Lower leg skin (tissue), 4 donors: ENCODE data around the gene CAMTA2. TPM values are rescaled to one million over a fixed set of nuclear protein-coding genes. Genes with fewer than 3 reads are reported as not detected.

Experiments used
- DNase-seq, 2 donors: peaks; one replicate each; pipeline ENCODE4 v3.0.0-alpha.2; 2019; ENCODE audit warnings: low spot score in 2 of 2
- H3K4me3 ChIP-seq: fragments of 200-600 bp; sonication (generic); 2 replicates; pipeline ENCODE4 v1.5.1; 2017; ENCODE audit warnings: mild to moderate bottlenecking, low read depth; ENCODE audit not compliant: poor library complexity, severe bottlenecking
- POLR2A ChIP-seq, 2 donors: fragments of 450-650 bp; IDR thresholded peaks; one replicate each; pipeline ENCODE4 v1.6.1; 2016 to 2017; ENCODE audit warnings: antibody characterized with exemption in 2 of 2, mild to moderate bottlenecking in 1 of 2, moderate library complexity in 1 of 2
- WGBS, 2 donors: methylation state at CpG; one replicate each; pipeline ENCODE4 v1.1.5; 2018; 5-methylcytosine and 5-hydroxymethylcytosine counted together
- intact Hi-C: fragments of 100-400 bp; cut with DNase I; formaldehyde crosslinking; loops from one replicate; pipeline ENCODE4 v1.15.0; 2023; ENCODE audit warnings: low total_unique reads
- total RNA-seq, 4 donors: library from RNA; depleted of rRNA; stranded (reverse); fragments of >200 nt; gene quantifications; one replicate each; pipeline ENCODE4 v1.1.0, GENCODE V29; 2016
- TF ChIP-seq, protein P1 (sequence below), 3 donors: fragments of 450-650 bp; IDR thresholded peaks; one replicate each; pipeline ENCODE4 v1.5.1; 2016; ENCODE audit warnings: antibody characterized with exemption in 3 of 3, mild to moderate bottlenecking in 3 of 3, moderate library complexity in 2 of 3

CAMTA2 gene
- total RNA-seq, 4 donors from 2014 or later: 21.7 to 35.3 (median 30.6) TPM

DNA sequence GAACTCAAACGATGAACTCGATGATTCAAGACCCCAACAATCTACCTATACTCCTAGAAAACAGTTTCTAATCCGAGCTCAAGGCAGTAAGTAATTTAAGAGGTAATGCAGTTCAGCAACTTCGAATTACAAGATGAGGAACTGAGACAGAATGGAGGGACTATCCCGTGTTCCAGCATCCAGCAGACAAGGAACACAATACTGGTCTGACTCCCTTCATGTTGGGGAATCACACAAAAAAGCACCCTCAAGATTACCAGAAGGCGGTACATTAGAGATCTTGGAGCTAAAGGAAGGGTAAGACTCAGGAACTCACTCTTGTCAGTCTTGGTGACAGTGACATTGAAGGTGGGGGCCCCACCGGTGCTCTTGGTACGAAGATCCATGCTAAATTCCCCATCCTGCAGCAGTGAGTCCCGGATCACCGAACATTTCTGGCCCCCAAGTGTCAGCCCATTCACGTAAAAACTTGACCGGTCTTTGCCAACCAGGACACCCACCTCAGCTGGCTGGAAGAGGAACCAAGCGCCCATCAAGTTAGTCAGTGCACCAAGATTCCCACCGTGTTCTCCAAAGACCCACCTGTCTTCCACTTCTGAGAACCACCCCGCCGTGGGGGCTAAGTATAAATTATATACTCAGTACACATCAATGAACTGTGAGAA, 41.0 kb downstream of the CAMTA2 start:
- no peak for DNase-seq
- H3K4me3 ChIP-seq: no peak overlapping the region
- 23% methylated on average over 16 of the region's 16 CpGs for WGBS, 2 donors
- intact Hi-C loops: no loop called here
- TF ChIP-seq, protein P1, sequence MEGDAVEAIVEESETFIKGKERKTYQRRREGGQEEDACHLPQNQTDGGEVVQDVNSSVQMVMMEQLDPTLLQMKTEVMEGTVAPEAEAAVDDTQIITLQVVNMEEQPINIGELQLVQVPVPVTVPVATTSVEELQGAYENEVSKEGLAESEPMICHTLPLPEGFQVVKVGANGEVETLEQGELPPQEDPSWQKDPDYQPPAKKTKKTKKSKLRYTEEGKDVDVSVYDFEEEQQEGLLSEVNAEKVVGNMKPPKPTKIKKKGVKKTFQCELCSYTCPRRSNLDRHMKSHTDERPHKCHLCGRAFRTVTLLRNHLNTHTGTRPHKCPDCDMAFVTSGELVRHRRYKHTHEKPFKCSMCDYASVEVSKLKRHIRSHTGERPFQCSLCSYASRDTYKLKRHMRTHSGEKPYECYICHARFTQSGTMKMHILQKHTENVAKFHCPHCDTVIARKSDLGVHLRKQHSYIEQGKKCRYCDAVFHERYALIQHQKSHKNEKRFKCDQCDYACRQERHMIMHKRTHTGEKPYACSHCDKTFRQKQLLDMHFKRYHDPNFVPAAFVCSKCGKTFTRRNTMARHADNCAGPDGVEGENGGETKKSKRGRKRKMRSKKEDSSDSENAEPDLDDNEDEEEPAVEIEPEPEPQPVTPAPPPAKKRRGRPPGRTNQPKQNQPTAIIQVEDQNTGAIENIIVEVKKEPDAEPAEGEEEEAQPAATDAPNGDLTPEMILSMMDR (IDR thresholded peaks at IDR 0.05): no peak
- TF ChIP-seq POLR2A (IDR thresholded peaks at IDR 0.05): no peak

GRCh38 chr17:4945944-4946280, 41.6 kb downstream of the CAMTA2 start:
- no peak for DNase-seq
- WGBS, 2 donors: 21 to 29% methylated on average over 4 of the region's 4 CpGs
- no peak for TF ChIP-seq POLR2A (IDR thresholded peaks at IDR 0.05)
- TF ChIP-seq, protein P1 (IDR thresholded peaks at IDR 0.05): no peak
- no peak overlapping the region for H3K4me3 ChIP-seq
- intact Hi-C loops: no loop called here

GRCh38 chr17:4945176-4945943, 42.1 kb downstream of the CAMTA2 start:
- WGBS, 2 donors: 24 to 32% methylated on average over 7 of the region's 7 CpGs
- no peak overlapping the region for H3K4me3 ChIP-seq
- TF ChIP-seq, protein P1 (IDR thresholded peaks at IDR 0.05): no peak
- no peak for TF ChIP-seq POLR2A (IDR thresholded peaks at IDR 0.05)
- intact Hi-C loops: no loop called here
- peak; percentile 88 to 96 for DNase-seq

DNA sequence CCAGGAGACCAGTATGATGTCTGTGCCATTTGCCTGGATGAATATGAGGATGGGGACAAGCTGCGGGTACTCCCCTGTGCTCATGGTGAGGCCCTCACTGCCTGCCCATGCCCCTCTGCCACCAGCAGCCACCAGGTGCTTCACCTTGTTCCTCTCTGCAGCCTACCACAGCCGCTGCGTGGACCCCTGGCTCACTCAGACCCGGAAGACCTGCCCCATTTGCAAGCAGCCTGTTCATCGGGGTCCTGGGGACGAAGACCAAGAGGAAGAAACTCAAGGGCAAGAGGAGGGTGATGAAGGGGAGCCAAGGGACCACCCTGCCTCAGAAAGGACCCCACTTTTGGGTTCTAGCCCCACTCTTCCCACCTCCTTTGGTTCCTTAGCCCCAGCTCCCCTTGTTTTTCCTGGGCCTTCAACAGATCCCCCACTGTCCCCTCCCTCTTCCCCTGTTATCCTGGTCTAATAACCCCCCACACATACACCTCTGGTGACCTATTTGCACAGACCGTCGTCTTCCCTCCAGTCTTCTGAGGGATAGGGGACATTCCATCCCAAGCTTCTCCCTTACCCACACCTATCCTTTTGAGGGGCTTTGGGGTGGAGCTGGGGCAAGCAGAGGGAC, 42.8 kb downstream of the CAMTA2 start:
- intact Hi-C loops: no loop called here
- TF ChIP-seq, protein P1 (IDR thresholded peaks at IDR 0.05): no peak
- TF ChIP-seq POLR2A (IDR thresholded peaks at IDR 0.05): no peak
- DNase-seq: no peak
- no peak overlapping the region for H3K4me3 ChIP-seq
- WGBS, 2 donors: 60 to 61% methylated on average over 8 of the region's 8 CpGs

GRCh38 chr17:4944163-4944553, 43.3 kb downstream of the CAMTA2 start:
- intact Hi-C loops: no loop called here
- DNase-seq: no peak
- WGBS, 2 donors: 22 to 23% methylated on average over 3 of the region's 3 CpGs
- no peak for TF ChIP-seq POLR2A (IDR thresholded peaks at IDR 0.05)
- TF ChIP-seq, protein P1 (IDR thresholded peaks at IDR 0.05): no peak
- H3K4me3 ChIP-seq: no peak overlapping the region
